Measurements from ENCODE around the gene CEP112.

The CEP112 gene

DNA sequence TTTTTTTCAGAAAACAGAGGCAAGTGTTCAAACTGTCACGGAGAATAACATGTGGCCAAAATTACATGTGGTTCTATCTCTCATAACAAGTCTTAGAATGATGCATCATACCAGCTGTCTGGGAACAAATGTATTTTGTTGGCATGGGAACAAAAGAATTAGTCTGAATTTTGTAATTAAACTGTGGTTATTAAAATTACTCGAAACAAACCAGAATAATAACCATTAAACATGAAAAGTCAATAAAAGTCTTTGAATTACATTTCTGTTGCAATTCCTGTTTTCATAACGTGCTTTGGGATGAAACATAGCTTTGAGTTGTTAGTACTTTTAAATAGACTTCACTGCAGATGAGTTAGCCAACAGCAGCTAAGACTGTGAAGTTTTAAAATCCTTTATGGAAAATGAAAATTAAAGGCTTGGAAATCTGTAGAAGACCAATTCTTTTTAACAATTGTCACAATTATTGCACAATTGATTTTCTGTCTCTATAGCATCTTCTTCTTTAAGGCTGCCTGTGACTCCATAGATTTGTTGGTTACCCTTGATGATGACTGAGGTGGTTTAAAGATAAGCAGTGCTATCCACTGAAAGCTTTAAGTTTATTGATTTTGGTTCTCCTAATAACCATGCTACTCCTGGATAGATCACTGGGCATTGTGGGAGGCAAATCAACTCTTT lies 512.6 kb downstream of the CEP112 start:
- Mint-ChIP-seq H3K27me3 (ENCODE audit: low read depth) (no peaks in the 10 kb centered on the region), H3K4me3 (no peak overlapping the region), H3K36me3 (ENCODE audit: low read depth) (peaks cover 7% of the 10 kb centered on the region), H3K27ac (peak overlapping the region; percentile 25 to 73 (median 28)), H3K9me3 (peaks cover 5% of the 10 kb centered on the region), H3K4me1 (peaks cover 37% of the 10 kb centered on the region)
- TF ChIP-seq, protein P1, sequence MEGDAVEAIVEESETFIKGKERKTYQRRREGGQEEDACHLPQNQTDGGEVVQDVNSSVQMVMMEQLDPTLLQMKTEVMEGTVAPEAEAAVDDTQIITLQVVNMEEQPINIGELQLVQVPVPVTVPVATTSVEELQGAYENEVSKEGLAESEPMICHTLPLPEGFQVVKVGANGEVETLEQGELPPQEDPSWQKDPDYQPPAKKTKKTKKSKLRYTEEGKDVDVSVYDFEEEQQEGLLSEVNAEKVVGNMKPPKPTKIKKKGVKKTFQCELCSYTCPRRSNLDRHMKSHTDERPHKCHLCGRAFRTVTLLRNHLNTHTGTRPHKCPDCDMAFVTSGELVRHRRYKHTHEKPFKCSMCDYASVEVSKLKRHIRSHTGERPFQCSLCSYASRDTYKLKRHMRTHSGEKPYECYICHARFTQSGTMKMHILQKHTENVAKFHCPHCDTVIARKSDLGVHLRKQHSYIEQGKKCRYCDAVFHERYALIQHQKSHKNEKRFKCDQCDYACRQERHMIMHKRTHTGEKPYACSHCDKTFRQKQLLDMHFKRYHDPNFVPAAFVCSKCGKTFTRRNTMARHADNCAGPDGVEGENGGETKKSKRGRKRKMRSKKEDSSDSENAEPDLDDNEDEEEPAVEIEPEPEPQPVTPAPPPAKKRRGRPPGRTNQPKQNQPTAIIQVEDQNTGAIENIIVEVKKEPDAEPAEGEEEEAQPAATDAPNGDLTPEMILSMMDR (IDR thresholded peaks at IDR 0.05; ENCODE audit: unreplicated experiment in 3 of 3): no peak

DNA sequence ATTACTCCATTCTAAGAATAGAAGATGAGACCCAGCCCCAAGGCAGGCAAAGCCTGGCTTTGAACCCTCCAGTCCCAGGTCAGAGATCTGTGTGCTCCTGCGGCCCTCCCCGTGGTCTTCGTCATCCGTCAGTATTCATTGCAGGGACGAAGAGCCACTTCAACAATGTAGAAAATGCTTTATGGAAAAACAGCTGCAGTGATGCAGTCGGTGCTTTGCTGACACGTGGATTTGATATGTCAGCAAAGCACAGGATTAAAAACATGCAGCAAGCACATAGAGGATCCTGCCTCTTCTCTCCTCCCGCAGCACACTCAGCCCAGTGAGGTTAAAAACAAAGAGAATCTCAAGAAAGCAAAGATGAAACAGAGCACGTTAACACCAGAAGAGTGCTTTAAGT lies 513.4 kb downstream of the CEP112 start:
- H3K4me3 Mint-ChIP-seq: peak overlapping the region in 1 of 3 experiments; percentile 14
- H3K27me3 Mint-ChIP-seq (ENCODE audit: low read depth): no peaks in the 10 kb centered on the region
- TF ChIP-seq, protein P1 (IDR thresholded peaks at IDR 0.05; ENCODE audit: unreplicated experiment in 3 of 3): no peak
- H3K36me3 Mint-ChIP-seq (ENCODE audit: low read depth): peaks cover 3% of the 10 kb centered on the region
- peaks cover 41% of the 10 kb centered on the region for H3K4me1 Mint-ChIP-seq
- H3K9me3 Mint-ChIP-seq: peaks cover 8% of the 10 kb centered on the region
- H3K27ac Mint-ChIP-seq: peak overlapping the region; percentile 32 to 66 (median 40)

DNA sequence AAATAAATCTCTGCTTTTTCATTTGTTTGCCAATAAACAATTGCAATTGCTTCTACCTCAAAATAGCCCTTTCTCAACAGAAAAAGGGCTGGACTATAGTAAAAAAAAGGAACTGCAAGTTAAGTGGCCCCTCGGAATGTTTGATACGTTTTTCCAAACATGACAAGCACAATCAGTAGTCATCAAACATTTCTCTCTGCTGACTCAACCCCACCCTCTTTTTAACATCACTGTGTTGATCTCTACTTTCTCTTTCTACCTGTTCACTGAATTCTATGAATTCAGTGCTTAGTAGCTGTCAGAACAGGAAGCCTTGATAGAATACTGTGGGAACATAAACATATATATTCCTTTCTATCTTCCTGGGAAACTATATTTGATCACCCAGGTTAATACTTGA lies 514.0 kb downstream of the CEP112 start:
- Mint-ChIP-seq H3K27me3 (ENCODE audit: low read depth) (no peaks in the 10 kb centered on the region), H3K27ac (no peak overlapping the region), H3K36me3 (ENCODE audit: low read depth) (peaks cover 3% of the 10 kb centered on the region), H3K4me1 (peaks cover 46% of the 10 kb centered on the region), H3K9me3 (peaks cover 8% of the 10 kb centered on the region), H3K4me3 (no peak overlapping the region)
- TF ChIP-seq, protein P1 (IDR thresholded peaks at IDR 0.05; ENCODE audit: unreplicated experiment in 3 of 3): no peak

DNA sequence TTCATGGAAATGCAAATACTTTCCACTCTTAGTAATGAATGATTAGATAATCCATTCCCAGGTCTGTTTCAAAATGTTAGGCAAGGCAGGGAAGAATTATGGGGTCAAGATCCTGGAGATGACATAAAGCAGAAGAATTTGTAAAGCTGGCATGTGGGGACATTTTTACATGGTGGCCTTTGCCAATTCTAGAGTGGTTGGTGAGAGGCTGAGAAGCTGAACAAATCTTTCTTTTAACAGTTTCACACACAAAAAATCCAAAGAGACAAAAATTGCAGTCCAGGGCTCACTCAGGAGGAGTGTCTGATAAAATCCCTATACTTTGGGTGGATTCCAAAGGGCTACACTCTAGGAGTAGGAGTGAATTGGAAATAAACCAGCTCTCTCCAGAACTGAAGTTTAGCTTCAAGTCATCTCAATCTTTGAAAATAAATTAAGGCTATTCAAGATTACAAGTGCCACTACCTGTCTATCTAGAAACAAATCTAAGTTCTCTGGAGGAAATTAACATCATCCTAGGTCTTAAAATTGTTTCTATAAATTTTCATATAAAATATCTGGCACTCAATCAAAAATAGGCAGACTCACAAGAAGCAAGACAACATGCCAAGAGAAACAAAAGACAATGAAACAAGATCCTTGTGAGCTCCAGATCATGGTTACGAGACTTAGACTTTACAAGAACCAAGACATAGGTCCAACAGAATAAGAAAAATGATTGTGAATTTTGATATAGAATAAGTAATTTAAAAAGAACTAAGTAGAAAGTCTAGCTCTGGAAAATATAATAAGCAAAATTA lies 517.5 kb downstream of the CEP112 start:
- H3K27ac Mint-ChIP-seq: peak overlapping the region in 2 of 3 experiments; percentile 42 to 84
- peaks cover 3% of the 10 kb centered on the region for H3K36me3 Mint-ChIP-seq (ENCODE audit: low read depth)
- peaks cover 8% of the 10 kb centered on the region for H3K9me3 Mint-ChIP-seq
- TF ChIP-seq, protein P1 (IDR thresholded peaks at IDR 0.05; ENCODE audit: unreplicated experiment in 3 of 3): no peak
- no peaks in the 10 kb centered on the region for H3K27me3 Mint-ChIP-seq (ENCODE audit: low read depth)
- H3K4me1 Mint-ChIP-seq: peaks cover 42% of the 10 kb centered on the region
- no peak overlapping the region for H3K4me3 Mint-ChIP-seq

DNA sequence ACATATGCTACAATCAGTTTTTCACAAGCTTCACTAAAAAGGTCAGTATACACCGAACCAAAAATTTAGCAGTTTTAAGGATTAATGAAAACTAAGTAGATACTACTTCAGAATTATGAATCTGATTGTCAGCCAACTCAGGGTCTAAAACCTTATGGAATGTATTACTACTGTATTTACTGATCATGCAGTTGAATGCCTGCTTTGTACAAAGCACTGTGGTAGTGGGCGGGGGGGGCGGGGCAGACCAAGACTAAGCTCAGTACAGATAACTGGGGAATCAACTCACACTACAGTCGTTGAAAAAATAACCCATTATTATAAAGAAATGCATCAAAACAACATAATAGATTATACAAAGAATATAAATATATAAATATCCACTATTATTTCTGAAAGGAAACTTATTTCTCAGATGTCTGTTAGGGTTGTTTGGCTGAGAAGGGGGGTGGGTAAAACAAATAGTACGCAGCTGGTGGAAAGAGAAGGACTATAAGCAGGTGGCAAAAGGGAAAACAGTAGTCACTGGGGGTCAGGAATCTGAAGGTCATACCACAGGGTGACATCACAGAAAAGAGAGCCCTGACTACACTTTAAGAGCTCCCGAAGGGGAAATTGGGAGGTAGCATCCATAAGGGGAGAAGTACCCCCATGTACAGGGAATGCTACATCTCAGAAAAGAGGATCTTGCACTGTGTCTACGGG lies 521.1 kb downstream of the CEP112 start:
- Mint-ChIP-seq H3K27ac (peak overlapping the region in 1 of 3 experiments; percentile 22), H3K4me3 (no peak overlapping the region), H3K27me3 (ENCODE audit: low read depth) (no peaks in the 10 kb centered on the region), H3K36me3 (ENCODE audit: low read depth) (peaks cover 3% of the 10 kb centered on the region), H3K4me1 (peaks cover 53% of the 10 kb centered on the region), H3K9me3 (peaks cover 8% of the 10 kb centered on the region)
- TF ChIP-seq, protein P1 (IDR thresholded peaks at IDR 0.05; ENCODE audit: unreplicated experiment in 3 of 3): no peak
